Psoas muscle (tissue), 8 donors: Measurements from ENCODE around the gene TAOK2. TPM values are rescaled to one million over a fixed set of nuclear protein-coding genes. Genes with fewer than 3 reads are reported as not detected.
A peak's percentile ranks its signal among the peaks of the same experiment; 100 is the strongest.

Source experiments
- ATAC-seq, 4 donors: fragments of 200-7000 bp; cut with Tn5 transposase; one replicate each; pipeline ENCODE4 v1.9.1; 2020; ENCODE audit warnings: moderate library complexity in 3 of 4, mild to moderate bottlenecking in 2 of 4
- DNase-seq, 2 donors: peaks; one replicate each; pipeline ENCODE4 v3.0.0-alpha.2; 2020
- H3K27ac ChIP-seq: fragments of 200-600 bp; one replicate; pipeline ENCODE4 v1.8.0; 2022
- H3K27me3 ChIP-seq, 3 donors: fragments of 200-600 bp in 1 of 3; one replicate each; pipeline versions ENCODE4 v1.6.1 to v1.8.0; 2013 to 2022; ENCODE audit warnings: low read length in 2 of 3, mild to moderate bottlenecking in 2 of 3, moderate library complexity in 1 of 3; ENCODE audit not compliant: insufficient read depth in 3 of 3
- H3K36me3 ChIP-seq, 2 donors: fragments of 200-600 bp in 1 of 2; one replicate each; pipeline versions ENCODE4 v1.6.1 to v1.8.0; 2013 to 2022; ENCODE audit warnings: low read depth in 1 of 2, mild to moderate bottlenecking in 1 of 2, moderate library complexity in 1 of 2; ENCODE audit not compliant: insufficient read depth in 1 of 2
- H3K4me1 ChIP-seq: fragments of 200-600 bp; one replicate; pipeline ENCODE4 v1.8.0; 2022
- H3K4me3 ChIP-seq: fragments of 200-600 bp; one replicate; pipeline ENCODE4 v1.8.0; 2022; ENCODE audit warnings: mild to moderate bottlenecking
- H3K9me3 ChIP-seq: fragments of 200-600 bp; one replicate; pipeline ENCODE4 v1.8.0; 2022
- CTCF ChIP-seq: fragments of 200-600 bp; IDR thresholded peaks from one replicate; pipeline ENCODE4 v1.8.0; 2022; ENCODE audit warnings: antibody characterized with exemption
- WGBS, 3 donors: extraction: QIAGEN DNeasy Blood & Tissue Kit; methylation state at CpG; one replicate each; pipeline versions ENCODE4 v1.1.6 to v1.1.7; 2013; 5-methylcytosine and 5-hydroxymethylcytosine counted together
- intact Hi-C, 2 donors: fragments of 100-400 bp; cut with DNase I; formaldehyde crosslinking; loops; one replicate each; pipeline versions ENCODE4 v1.11.0 to v1.14.2; 2022
- polyA plus RNA-seq, 3 donors: library from polyadenylated mRNA; stranded (reverse); fragments of 200-250 nt; gene quantifications; one replicate each; pipeline ENCODE4 v1.2.3, GENCODE V29; 2013
- total RNA-seq, 4 donors: library from RNA; stranded (reverse); fragmentation: NEBNext Ultra II Directional in 2 of 4; extraction: Animal tissue kit (Norgen Biotek cat#: 25700) in 2 of 4; gene quantifications; one replicate each; pipeline versions ENCODE4 v1.2.1 to v1.2.4, GENCODE V29; 2021 to 2023
- donor health status: healthy with polysubstance abuse.
- donor health status: DM: no; HTN: no; CAD: no; lungs with moderate emphysema.
- donor health status: Bipolar disorder and iron deficiency.
- donor health status: healthy.
- donor health status: DM: yes; HTN: yes; CAD: no.
- donor health status: DM: no; HTN: no; CAD: no.
- donor health status: DM: no; HTN: no; CAD: no.
- donor health status: DM: yes; HTN: yes; CAD: no.

The TAOK2 gene
- total and polyA plus RNA-seq, 7 donors: 15.7 to 30.2 (median 21.8) TPM

- DNase-seq (no peak), ATAC-seq (peak in 2 of 4 donors; percentile 11 to 28)
- Histone ChIP-seq H3K27me3 (peaks cover 0 to 52% (median 15%) of the 10 kb centered on the region in 3 donors), H3K36me3 (no peaks in the 10 kb centered on the region), H3K27ac (no peak overlapping the region), H3K4me1 (peaks cover 2% of the 10 kb centered on the region), H3K4me3 (no peak overlapping the region), H3K9me3 (no peaks in the 10 kb centered on the region)
- intact Hi-C loops: loop anchor here in 1 of 2 donors (10.0 kb wide), 1 partner anchor 333 kb away; no protein-coding TSS in a partner anchor
- no peak for TF ChIP-seq CTCF
- WGBS, 3 donors: 20 to 31% (median 24%) methylated on average over 12 to 13 of the region's 13 CpGs
Observed at GRCh38 chr16:30027588-30028437, 54.1 kb downstream of the TAOK2 start.

- no peaks in the 10 kb centered on the region for H3K9me3 ChIP-seq
- no peak for DNase-seq
- no peaks in the 10 kb centered on the region for H3K36me3 ChIP-seq
- H3K4me1 ChIP-seq: peaks cover 2% of the 10 kb centered on the region
- intact Hi-C loops: loop anchor here in 1 of 2 donors (10.0 kb wide), 1 partner anchor 334 kb away; no protein-coding TSS in a partner anchor
- peak; percentile 32 to 74 (median 70) for ATAC-seq
- H3K27me3 ChIP-seq: peaks cover 0 to 60% (median 15%) of the 10 kb centered on the region in 3 donors
- 6 to 10% (median 7%) methylated on average over 15 to 18 of the region's 18 CpGs for whole genome bisulfite sequencing, 3 donors
- no peak overlapping the region for H3K4me3 ChIP-seq
- TF ChIP-seq CTCF: no peak
- no peak overlapping the region for H3K27ac ChIP-seq
Observed at GRCh38 chr16:30028438-30029076, 54.9 kb downstream of the TAOK2 start.

GRCh38 chr16:30030011-30030685 is 56.5 kb downstream of the TAOK2 start:
- DNase-seq: no peak
- ATAC-seq: no peak
- Histone ChIP-seq H3K27ac (no peak overlapping the region), H3K4me3 (no peak overlapping the region), H3K4me1 (peaks cover 2% of the 10 kb centered on the region), H3K27me3 (peaks cover 0 to 67% (median 15%) of the 10 kb centered on the region in 3 donors), H3K9me3 (no peaks in the 10 kb centered on the region), H3K36me3 (no peaks in the 10 kb centered on the region)
- no peak for TF ChIP-seq CTCF
- 25 to 27% (median 27%) methylated on average over 23 of the region's 23 CpGs for WGBS, 3 donors
- intact Hi-C loops: no loop called here

- no peaks in the 10 kb centered on the region for H3K9me3 ChIP-seq
- intact Hi-C loops: no loop called here
- no peaks in the 10 kb centered on the region for H3K36me3 ChIP-seq
- peaks cover 2% of the 10 kb centered on the region for H3K4me1 ChIP-seq
- H3K4me3 ChIP-seq: peak within 1 kb of the TSS; percentile 15
- no peak within 1 kb of the TSS for H3K27ac ChIP-seq
- no peak for TF ChIP-seq CTCF
- ATAC-seq (peak in 1 of 4 donors; percentile 21), DNase-seq (no peak)
- peaks cover 0 to 67% (median 15%) of the 10 kb centered on the region in 3 donors for H3K27me3 ChIP-seq
- WGBS, 3 donors: 2% methylated on average over 14 to 27 of the region's 27 CpGs
Observed at GRCh38 chr16:30030841-30031413, 57.3 kb downstream of the TAOK2 start, which contains the start of gene TLCD3B. Gene TLCD3B (minus strand): TSS chr16:30031271. CDS start chr16:30030527, 744 bp downstream.
